GM18517 (cell line): Measurements from ENCODE around the gene SLC41A1.

Experiments
- ATAC-seq: cut with Tn5 transposase; IDR thresholded peaks from one replicate; pipeline ENCODE4 v1.9.1; 2021; ENCODE audit warnings: mild to moderate bottlenecking, moderate library complexity; ENCODE audit not compliant: unreplicated experiment

SLC41A1 gene

DNA sequence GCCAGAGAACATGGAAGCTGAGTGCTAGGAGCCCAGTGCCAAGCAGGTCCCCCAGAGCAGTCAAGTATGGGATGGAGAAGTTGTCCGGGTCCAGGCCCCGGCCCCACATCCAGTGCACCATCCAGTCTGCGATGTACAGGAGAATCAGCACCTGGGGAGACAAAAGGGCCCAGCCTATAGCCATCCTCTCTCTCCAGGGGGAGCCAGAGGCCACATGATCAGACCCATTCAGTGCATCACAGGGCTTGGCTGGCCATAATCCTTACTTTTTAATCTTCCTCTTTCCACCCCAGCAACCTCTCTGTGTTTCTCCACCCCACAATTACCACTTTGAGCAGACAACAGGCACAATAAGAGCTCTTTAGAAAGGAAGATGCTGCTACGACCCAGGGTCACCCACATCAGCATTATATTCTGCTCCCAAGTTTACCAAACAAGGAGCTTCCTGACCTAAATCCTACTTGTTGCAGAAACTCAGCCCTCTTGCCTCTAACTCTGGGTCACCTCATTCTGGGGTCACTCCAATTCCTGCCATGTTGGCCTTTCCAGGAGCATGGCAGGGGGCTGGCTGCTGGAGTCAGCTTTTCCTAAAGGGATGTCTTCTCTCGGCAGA, 21.3 kb downstream of the SLC41A1 start:
- no peak for ATAC-seq

DNA sequence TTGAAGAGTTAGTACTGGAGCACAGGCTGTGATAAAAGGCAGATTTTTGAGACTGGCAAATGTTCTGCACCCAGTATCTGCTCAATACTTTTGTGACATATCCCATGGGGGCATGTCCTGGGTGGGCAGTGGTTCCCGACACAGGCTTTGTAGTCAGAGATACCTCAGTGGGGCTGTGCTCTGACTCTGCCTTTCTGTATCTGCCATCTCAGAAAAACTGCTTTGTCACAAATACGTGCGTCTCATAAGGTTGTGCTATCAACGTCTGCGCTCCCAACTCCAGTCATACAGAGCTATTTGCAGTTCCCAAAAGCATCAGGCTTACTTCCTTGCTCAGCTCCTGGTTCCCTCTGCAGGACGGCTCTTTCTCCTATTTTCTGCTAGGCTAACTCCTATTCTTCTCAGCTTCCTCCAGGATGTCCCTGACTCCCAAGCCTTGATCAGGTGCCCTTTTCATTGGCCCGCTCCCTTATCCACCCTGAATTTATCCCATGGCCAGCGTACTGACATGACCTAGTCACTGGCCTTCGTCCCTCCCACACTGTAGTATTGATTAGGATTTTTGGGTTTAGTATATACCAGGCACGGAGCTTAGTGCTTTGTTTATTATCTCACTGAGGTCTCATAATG, 25.6 kb downstream of the SLC41A1 start:
- no peak for ATAC-seq

DNA sequence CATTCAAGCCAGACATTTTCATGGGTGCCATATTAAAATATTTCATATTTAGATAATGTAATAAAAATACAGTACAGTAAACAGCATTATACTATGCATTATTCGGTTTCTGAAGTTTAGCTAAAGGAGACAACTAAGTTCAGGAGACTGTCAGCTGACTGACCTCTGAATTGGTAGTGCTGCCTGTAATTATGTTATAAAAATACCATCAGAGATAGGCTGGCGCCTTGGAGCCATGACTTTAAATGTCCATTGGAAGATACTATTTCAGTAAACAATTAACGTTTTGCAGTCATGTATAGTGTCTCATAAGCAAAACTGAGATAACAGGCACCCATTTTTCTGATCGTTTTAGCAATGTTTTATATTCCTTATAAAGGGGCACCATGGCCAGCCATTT, 26.4 kb downstream of the SLC41A1 start:
- no peak for ATAC-seq

DNA sequence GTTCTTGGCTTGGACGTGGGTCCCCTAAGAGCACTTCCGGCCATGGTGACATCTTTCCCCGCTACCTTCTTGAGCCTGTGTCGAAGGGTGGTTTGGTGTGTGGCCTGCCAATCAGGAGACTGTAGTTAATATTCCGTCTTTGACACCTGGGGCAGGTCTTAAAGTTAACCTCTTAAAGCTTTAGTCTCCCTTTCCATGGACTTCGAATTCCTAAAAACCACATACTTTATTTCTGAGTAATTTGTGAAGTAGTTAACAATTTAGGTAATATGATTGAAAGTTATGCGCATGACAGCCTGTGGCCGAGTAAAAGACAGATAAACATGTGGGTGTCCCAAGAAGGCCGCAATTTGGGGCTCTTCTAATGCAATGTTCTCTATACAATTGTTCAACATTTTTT, 27.6 kb downstream of the SLC41A1 start:
- no peak for ATAC-seq

DNA sequence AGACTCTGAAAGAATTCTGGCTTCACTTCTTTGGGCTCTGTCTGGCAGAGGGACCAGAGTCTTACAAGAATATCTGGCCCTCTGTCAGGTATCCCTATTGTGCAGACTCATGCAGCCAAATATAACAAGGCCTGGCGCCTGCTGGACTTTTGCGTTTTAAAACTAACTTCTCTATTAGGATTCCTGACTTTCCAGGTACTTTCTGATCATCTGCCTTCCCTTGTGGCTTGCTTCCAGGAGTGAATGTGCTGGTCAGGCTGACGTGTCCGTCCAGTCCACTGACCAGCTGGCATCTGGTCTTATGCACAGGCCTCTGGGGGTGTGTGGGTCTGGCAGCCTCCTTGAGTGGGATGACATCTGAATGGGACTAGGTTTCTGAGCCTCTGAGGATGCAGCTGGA, 29.1 kb downstream of the SLC41A1 start:
- ATAC-seq = no peak

DNA sequence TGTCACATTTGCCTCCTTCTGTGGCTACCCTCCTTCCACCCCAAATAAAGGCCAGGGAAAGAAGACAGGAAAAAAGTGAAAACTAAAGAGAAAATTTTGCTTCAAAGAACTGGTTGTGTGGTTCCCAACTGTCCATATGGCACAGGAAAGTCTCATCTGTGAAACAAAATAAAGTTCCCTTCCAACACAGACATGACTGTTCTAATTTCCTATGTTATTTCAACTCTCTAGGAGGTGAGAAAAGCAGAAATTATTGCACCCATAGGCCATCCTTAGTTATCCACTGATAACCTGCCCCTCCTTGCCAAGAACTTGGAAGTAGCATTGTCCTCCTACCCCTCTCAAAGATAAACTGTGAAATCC, 29.6 kb downstream of the SLC41A1 start:
- no peak for ATAC-seq

DNA sequence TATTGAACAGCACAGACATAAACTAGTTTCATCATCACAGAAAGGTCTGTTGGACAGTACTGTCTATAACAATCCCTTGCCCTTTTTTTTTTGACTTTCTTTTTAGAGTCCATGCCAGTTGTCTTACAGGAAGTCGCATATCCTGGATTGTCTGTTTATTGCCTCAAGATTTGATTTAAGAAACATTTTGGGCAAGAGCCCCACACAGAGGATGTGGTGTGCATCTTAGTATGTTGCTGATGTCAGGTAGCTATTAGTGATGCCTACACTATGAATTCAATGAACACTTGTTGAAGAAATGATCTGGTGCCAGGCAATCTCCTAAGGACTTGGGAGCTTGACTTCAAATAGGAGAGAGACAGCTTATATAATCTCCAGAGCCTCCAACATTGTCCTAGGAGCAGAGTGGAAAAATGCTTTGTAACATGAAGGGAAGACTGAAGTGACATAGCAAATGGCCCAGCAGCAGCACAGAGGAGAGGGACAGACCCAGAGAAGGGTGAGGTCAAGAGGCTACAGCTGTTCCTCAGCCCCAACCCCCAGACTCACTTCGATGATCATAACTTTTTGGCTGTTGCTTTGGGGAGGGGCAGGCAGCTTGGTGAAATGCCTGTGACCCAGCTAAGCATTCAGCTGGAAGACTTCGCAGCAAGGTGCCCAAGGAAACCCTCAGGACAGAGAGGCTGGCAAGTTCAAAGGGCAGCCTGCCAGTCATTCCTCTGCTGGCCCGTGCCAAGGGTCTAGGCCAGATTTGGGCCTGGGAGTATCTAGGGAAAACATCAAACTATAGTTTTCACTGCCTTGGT, 30.2 kb downstream of the SLC41A1 start:
- ATAC-seq = no peak

DNA sequence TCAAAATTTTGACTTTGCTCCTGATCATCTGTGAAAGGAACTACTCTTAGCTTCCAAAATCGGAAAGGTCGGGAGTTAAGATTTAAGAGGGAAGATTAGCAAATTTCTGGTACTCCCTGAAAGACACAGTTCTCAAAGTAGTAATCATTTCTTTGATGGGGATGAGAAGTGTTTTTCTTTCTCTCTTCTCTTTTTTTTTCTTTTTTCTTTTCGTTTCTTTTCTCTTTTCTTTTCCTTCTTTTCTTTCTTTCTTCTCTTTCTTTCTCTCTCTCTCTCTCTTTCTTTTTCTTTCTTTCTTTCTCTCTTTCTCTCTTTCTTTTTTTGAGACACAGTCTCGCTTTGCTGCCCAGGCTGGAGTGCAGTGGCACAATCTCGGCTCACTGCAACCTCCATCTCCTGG, 32.7 kb downstream of the SLC41A1 start:
- no peak for ATAC-seq

DNA sequence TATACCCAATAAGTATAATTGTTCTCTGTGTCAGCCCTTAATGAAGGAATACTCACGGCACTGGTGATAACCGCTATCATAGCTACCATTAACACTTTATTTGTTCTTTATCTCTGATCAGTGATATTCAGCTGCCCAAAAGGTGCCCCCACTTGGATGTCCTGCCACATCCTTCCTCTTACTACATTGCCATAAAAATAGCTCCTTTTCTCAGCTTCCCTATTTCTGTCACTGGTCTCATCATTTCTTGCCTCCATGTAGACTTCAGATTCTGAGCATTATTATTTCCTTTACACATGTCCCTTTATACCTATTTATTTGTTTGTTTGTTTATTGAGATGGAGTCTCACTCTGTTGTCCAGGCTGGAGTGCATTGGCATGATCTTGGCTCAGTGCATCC, 35.0 kb downstream of the SLC41A1 start:
- ATAC-seq = no peak

DNA sequence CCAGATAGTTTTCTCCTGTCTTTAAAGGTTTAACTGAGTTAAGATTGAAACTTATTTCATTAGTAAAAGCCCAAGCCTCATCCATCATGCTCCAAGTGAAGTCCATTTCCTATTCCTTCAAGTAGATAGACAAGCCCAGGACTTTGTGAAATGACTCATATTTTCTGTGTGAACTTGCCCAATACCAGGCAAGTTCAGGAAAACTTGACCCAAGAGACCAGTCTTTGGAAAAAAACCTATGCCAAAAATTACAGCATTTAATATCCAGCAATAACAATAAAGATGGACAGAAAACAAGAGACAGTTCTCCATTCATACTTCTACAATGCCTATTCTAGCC, 37.3 kb downstream of the SLC41A1 start:
- no peak for ATAC-seq

DNA sequence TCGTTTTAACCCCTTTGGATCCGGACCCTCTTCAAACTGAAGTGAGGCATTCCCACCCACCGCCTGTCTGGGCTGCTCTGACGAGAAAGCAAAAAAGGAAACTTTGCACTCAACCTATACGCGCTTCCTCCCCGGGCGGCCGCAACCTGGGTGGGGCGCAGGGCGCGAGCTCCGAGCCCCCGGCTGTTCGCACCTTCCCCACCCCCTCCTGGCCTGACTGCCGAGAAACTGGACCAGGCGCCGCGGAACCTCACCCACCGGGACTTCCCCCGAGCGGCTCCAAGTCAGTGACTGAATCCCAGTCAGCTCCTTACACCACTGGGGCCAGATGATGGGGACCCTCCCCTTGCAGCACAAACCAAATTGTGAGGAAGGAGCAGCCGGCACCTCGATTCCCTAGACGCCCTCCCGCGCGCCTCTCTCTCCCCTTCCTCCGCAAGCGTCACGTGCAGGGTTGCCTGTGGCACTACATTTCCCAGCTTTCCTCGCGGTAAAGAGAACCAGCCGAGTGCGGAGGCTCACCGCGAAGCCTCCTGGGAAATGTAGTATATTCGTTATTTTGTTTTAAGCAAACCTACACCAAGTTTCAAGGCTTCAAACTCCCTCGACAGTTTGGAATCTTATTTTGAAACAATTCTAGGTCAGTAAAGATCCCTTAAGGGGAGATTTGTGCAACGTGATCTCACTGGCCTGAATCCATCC, 37.8 kb downstream of the SLC41A1 start, which contains the start of gene RAB29:
TSS of gene RAB29 (minus strand) at position 468 of the 702 bp plus-strand sequence. CDS start 526 bp downstream, outside the sequence.
- ATAC-seq = peak; percentile 83

DNA sequence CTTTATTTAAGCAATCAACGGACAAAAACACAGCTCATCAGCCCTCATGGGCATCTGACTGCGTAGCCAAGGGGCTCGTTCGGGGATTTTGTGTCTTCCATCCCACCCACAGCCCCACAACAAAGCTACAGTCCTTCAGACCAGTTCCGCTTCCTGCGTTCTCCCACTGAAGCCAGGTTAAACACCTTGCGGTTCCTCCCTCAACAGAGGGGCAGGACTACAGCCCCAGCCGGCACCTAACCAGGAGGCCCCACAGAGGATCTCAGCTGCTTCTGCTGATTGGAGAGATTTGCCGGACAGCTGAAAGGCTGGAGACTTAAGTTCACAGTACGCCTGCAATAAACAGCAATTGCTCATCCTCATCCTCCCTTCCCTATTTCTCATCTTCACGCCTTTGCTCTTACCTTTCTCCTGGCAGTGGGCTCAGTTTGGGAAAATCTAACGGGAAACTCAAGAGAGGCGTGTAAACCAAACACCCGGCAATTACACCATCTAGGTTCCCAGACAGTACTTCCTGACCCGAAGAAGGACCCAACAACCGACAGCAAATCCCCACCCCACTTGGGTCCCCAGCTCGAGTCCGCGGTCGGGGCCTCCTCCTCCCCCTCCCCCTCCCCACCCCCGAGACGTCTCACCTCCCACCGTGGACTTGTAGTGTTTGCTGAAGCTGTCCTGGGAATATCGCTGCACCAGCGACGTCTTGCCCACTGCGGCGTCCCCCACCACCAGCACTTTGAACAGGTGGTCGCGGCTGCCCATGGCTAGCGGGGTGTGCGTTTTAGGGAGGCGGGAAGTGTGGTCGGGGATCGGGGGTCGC, 38.6 kb downstream of the SLC41A1 start:
- ATAC-seq = no peak

DNA sequence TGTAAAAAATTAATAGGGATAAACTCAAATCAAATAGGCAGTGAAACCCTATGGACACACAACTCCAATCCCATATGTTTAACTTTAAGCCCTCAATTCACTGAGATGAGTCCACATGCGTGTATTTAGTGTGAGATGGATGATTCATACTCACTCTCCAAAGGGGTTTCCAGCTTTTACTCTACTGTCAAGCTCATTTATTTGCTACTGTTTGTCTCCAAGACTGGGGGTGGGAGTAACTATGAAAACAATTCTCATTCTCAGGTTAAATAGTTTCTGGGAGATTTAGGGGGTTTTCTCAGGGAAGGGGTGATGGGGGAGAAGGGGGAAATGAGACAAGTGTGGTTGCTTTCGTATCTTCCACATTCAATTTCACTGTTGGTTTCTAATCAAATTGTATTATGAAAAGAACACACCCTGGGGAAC, 40.4 kb downstream of the SLC41A1 start:
- ATAC-seq = no peak

DNA sequence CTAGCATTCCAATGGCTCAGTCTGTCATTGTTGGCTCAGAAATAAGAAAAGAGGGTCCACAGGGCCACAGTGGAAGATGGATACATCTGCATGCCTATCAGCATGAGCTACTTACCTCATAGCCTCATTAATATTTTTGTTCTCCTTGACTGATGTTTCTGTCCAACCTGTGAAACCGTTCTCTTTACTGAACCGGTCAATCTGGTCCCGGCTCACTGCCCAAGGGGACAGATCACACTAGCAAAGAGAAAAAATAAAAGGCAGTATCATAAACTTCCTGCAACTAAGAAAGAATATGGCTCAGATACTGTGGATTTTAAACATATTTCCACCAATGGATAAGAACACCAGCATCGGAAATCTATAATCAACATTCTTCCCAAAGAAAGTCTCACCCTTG, 42.4 kb downstream of the SLC41A1 start:
- ATAC-seq = no peak

DNA sequence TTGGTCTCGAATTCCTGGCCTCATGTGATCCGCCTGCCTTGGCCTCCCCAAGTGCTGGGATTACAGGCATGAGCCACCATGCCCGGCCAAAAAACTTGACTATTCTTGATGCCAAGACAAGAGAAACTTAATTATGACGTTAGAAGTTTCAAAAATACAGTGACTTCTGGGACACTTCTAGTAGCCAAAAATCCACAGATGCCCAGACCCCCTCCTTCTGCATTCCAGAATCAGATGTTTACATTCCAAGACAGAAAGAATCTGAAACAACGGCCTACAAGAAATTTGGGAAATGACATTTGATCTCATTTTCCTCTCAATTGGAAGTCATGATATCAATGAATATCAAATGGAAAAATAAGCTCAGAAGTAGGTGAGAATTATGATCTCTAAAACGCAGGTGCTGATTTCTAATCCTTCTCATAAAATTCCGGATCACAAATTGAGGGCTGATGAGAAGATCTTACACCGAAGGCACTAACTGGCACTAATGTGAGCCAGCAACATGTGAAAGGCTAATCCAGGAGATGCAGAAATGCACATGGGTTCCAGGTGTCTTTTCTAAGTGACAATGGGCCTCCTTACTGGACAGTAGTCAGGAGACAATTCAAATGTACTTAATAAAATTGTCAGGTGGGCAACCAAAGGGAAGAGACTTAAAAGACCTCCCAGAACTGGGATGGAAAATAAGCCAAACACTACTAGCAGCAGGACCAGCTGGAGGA, 43.2 kb downstream of the SLC41A1 start:
- no peak for ATAC-seq

DNA sequence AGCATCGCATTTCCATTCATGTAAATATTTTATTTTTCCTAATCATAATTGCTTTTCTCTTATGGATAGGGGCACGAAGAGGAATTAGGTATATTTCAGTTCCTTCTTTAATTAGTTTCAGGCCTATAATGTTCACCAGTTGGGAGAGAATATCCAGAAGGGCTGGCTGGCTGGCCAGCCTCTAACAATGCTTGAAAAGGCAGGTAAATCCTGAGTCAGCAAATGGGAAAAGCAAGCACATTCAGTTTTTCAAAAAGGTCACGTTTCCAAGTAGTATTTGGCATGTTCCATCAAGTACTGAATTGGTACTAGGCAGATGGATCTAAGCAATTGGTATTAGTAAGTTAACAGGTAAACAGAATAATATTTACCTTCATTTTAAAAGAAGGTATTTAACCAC, 45.8 kb downstream of the SLC41A1 start:
- no peak for ATAC-seq

DNA sequence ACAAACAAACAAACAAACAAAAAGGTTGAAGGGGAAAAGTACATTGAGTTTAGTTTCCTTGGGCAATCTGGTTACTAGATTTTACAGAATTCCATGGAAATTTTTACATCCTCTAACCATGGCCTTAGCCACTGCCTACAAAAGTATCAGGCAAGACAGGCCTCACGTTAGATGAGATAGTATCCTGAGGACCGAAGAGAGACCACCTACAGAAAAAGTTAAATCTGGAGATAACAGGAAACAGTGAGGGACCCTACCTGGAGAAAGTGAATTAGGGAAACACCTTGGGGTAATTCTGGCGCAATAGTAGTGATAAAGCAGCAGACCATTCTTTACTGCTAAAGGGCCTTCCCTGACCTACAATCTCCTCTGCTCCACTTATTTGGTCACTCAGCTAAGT, 46.4 kb downstream of the SLC41A1 start:
- no peak for ATAC-seq

DNA sequence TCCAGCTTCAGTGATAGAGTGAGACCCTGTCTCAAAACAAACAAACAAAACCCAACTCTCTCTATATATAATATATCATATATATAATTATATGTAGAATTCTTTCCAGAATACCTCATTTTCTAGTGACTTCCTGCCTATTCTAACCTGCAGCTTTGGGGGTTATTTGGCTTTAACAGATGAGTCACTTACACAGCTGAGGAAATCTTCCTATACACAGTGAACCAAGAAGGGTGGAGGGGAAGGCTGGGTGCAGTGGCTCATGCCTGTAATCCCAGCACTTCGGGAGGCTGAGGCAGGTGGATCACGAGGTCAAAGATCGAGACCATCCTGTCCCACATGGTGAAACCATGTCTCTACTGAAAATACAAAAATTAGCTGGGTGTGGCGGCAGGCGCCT, 47.0 kb downstream of the SLC41A1 start:
- ATAC-seq = no peak

DNA sequence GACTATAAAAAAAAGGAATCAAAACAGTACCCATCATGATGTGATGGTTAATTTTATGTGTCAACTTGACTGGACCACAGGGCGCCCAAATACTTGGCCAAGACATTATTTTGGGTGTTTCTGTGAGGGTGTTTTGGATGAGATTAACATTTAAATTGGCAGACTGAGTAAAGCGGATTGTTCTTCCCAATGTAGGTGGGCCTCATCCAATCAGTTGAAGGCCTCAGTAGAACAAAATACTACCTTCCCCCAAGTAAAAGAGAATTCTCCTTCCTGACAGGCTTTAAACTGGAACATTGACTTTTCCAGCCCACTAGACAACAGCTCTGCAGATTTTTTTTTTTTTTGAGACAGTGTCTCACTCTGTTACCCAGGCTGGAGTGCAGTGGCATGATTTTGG, 48.4 kb downstream of the SLC41A1 start:
- ATAC-seq = no peak

DNA sequence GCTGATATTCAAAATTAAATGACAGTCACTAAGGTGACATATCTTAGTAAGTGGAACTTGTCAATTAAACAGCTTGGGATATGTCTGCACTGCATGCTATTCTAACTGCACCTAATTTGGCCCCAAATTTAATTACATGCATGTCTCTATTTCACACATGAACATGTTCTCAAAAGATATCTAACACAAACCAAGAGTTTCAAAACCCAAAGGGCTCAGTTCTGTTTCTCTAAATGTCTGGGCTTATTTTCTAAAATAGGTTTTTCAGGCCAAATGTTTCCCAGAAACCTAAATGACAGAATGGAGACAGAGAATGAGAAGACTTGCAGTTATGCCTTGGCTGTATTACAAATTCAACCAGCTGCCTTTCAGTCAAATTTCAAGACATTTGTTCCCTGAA, 49.0 kb downstream of the SLC41A1 start:
- ATAC-seq = no peak
